Frontal cortex (tissue), 4 donors: ENCODE measurements around the gene MGLL. TPM values are rescaled to one million over a fixed set of nuclear protein-coding genes. Genes with fewer than 3 reads are reported as not detected.
"Not testable (repeated sequence)": the region's sequence is repeated elsewhere in the genome, so short reads cannot be mapped to it uniquely, and the experiment has no call there.

ENCODE experiments used
- DNase-seq, 2 donors: peaks; one replicate each; pipeline ENCODE4 v3.0.0; 2012; ENCODE audit warnings: low spot score in 2 of 2
- FAIRE-seq: peaks from 2 replicates; lab custom pipeline; 2012; peaks lifted over from hg19 to GRCh38; lab: Jason Lieb, UNC
- total RNA-seq: library from RNA; depleted of rRNA; stranded (reverse); fragments of >200 nt; gene quantifications from one replicate; pipeline ENCODE4 v1.2.3, GENCODE V29; 2014
- donor health status: control.
- donor health status: control.
- donor health status: control.

Gene MGLL
- total RNA-seq, 1 donor from 2014 or later, result 31.4 TPM

GRCh38 chr3:127687228-127687737 lies 135.0 kb downstream of the MGLL start:
- no peak for DNase-seq
- no peak for FAIRE-seq

- no peak for DNase-seq
- FAIRE-seq, result no peak
Measured at GRCh38 chr3:127686512-127686894, 135.8 kb downstream of the MGLL start.

- no peak for FAIRE-seq
Measured at GRCh38 chr3:127685708-127686511, 136.4 kb downstream of the MGLL start.

GRCh38 chr3:127684871-127685707 lies 137.2 kb downstream of the MGLL start:
- DNase-seq (no peak), FAIRE-seq (no peak)

More at GRCh38 chr3:127685708-127686511, 136.4 kb downstream of the MGLL start:
- DNase-seq, result no peak

GRCh38 chr3:127682561-127682960 lies 139.8 kb downstream of the MGLL start:
- DNase-seq, result no peak
- FAIRE-seq, result no peak

GRCh38 chr3:127682175-127682554 lies 140.2 kb downstream of the MGLL start:
- DNase-seq, FAIRE-seq: not testable (repeated sequence)

GRCh38 chr3:127680798-127681221 lies 141.5 kb downstream of the MGLL start:
- no peak for DNase-seq
- FAIRE-seq, result no peak

GRCh38 chr3:127680146-127680661 lies 142.1 kb downstream of the MGLL start:
- FAIRE-seq (no peak), DNase-seq (no peak)

- FAIRE-seq, result no peak
- DNase-seq, result no peak
Measured at GRCh38 chr3:127679534-127680145, 142.7 kb downstream of the MGLL start.

GRCh38 chr3:127678611-127679533 lies 143.4 kb downstream of the MGLL start:
- DNase-seq, result no peak
- no peak for FAIRE-seq

- FAIRE-seq (no peak), DNase-seq (no peak)
Measured at GRCh38 chr3:127678315-127678599, 144.1 kb downstream of the MGLL start.

GRCh38 chr3:127677541-127678314 lies 144.6 kb downstream of the MGLL start:
- no peak for DNase-seq
- no peak for FAIRE-seq

GRCh38 chr3:127676921-127677351 lies 145.4 kb downstream of the MGLL start:
- DNase-seq, result no peak
- no peak for FAIRE-seq

- FAIRE-seq (no peak), DNase-seq (no peak)
Measured at GRCh38 chr3:127676456-127676855, 145.9 kb downstream of the MGLL start.

- no peak for FAIRE-seq
- DNase-seq, result no peak
Measured at GRCh38 chr3:127675651-127676391, 146.5 kb downstream of the MGLL start.

GRCh38 chr3:127674790-127675189 lies 147.5 kb downstream of the MGLL start:
- no peak for FAIRE-seq
- no peak for DNase-seq

GRCh38 chr3:127674101-127674721 lies 148.1 kb downstream of the MGLL start:
- no peak for DNase-seq

More at GRCh38 chr3:127674101-127674721, 148.1 kb downstream of the MGLL start:
- no peak for FAIRE-seq
